Duodenal mucosa (tissue), 2 donors: Measurements from ENCODE around the gene BCKDHA.

Experiments used
- H3K27ac ChIP-seq: one replicate; pipeline ENCODE4 v1.7.0; 2013; ENCODE audit warnings: low read depth, low read length
- H3K27me3 ChIP-seq, 2 donors: one replicate each; pipeline ENCODE4 v1.7.0; 2013; ENCODE audit warnings: low read length in 2 of 2, control low read depth in 1 of 2; ENCODE audit not compliant: insufficient read depth in 2 of 2, control insufficient read depth in 1 of 2
- H3K36me3 ChIP-seq, 2 donors: one replicate each; pipeline ENCODE4 v1.7.0; 2013; ENCODE audit warnings: low read length in 2 of 2, control low read depth in 1 of 2; ENCODE audit not compliant: insufficient read depth in 2 of 2, control insufficient read depth in 1 of 2
- H3K4me1 ChIP-seq, 2 donors: one replicate each; pipeline ENCODE4 v1.7.0; 2013; ENCODE audit warnings: low read length in 2 of 2, control low read depth in 1 of 2; ENCODE audit not compliant: insufficient read depth in 2 of 2, control insufficient read depth in 1 of 2
- H3K4me3 ChIP-seq, 2 donors: one replicate each; pipeline ENCODE4 v1.7.0; 2013; ENCODE audit warnings: low read length in 2 of 2, low read depth in 1 of 2
- H3K9ac ChIP-seq, 2 donors: one replicate each; pipeline ENCODE4 v1.7.0; 2013; ENCODE audit warnings: low read length in 2 of 2, low read depth in 1 of 2
- H3K9me3 ChIP-seq, 2 donors: one replicate each; pipeline ENCODE4 v1.7.0; 2013; ENCODE audit warnings: low read length in 2 of 2, control low read depth in 1 of 2; ENCODE audit not compliant: control insufficient read depth in 1 of 2

Gene BCKDHA

GRCh38 chr19:41397086-41398049 lies at the start of gene BCKDHA, which contains the start of gene EXOSC5:
TSS of gene BCKDHA (plus strand) at chr19:41397818. CDS start at chr19:41397828, 10 bp downstream.
TSS of gene EXOSC5 (minus strand) at chr19:41397359. CDS start at chr19:41397328, 31 bp downstream.
- no peaks in the 10 kb centered on the region for H3K27me3 ChIP-seq
- H3K27ac ChIP-seq = peak within 1 kb of the TSS; percentile 74
- H3K9me3 ChIP-seq = no peaks in the 10 kb centered on the region
- H3K36me3 ChIP-seq = peaks cover 0 to 3% of the 10 kb centered on the region in 2 donors
- H3K4me3 ChIP-seq = peak within 1 kb of the TSS; percentile 95 to 99
- peaks cover 15 to 28% of the 10 kb centered on the region in 2 donors for H3K4me1 ChIP-seq
- H3K9ac ChIP-seq = peak within 1 kb of the TSS; percentile 89 to 95

GRCh38 chr19:41350735-41351338 lies 46.8 kb upstream of the BCKDHA start:
- peak overlapping the region; percentile 61 to 74 for H3K9ac ChIP-seq
- peaks cover 0 to 4% of the 10 kb centered on the region in 2 donors for H3K36me3 ChIP-seq
- H3K9me3 ChIP-seq = no peaks in the 10 kb centered on the region
- peak overlapping the region; percentile 41 for H3K27ac ChIP-seq
- H3K4me3 ChIP-seq = peak overlapping the region; percentile 69 to 84
- peaks cover 4 to 25% of the 10 kb centered on the region in 2 donors for H3K27me3 ChIP-seq
- H3K4me1 ChIP-seq = peaks cover 7 to 45% of the 10 kb centered on the region in 2 donors

GRCh38 chr19:41351339-41352245 lies 46.0 kb upstream of the BCKDHA start:
- peak overlapping the region; percentile 61 to 74 for H3K9ac ChIP-seq
- H3K36me3 ChIP-seq = peaks cover 0 to 4% of the 10 kb centered on the region in 2 donors
- H3K27me3 ChIP-seq = peaks cover 4 to 25% of the 10 kb centered on the region in 2 donors
- H3K27ac ChIP-seq = peak overlapping the region; percentile 41
- peaks cover 7 to 45% of the 10 kb centered on the region in 2 donors for H3K4me1 ChIP-seq
- H3K9me3 ChIP-seq = no peaks in the 10 kb centered on the region
- H3K4me3 ChIP-seq = peak overlapping the region; percentile 69 to 84

- Histone ChIP-seq H3K27me3 (peaks cover 4 to 25% of the 10 kb centered on the region in 2 donors), H3K9me3 (no peaks in the 10 kb centered on the region), H3K27ac (no peak overlapping the region), H3K4me3 (peak overlapping the region; percentile 69 to 84), H3K9ac (peak overlapping the region; percentile 61 to 74), H3K4me1 (peaks cover 7 to 45% of the 10 kb centered on the region in 2 donors), H3K36me3 (peaks cover 0 to 4% of the 10 kb centered on the region in 2 donors)
These were observed 45.4 kb upstream of the BCKDHA start for GRCh38 chr19:41352279-41352608.

- Histone ChIP-seq H3K27me3 (peaks cover 4 to 25% of the 10 kb centered on the region in 2 donors), H3K4me3 (peak overlapping the region; percentile 69 to 84), H3K9me3 (no peaks in the 10 kb centered on the region), H3K9ac (peak overlapping the region; percentile 70 to 74), H3K4me1 (peaks cover 7 to 48% of the 10 kb centered on the region in 2 donors), H3K36me3 (peaks cover 0 to 4% of the 10 kb centered on the region in 2 donors), H3K27ac (peak overlapping the region; percentile 67)
These were observed 44.8 kb upstream of the BCKDHA start for GRCh38 chr19:41352609-41353465.

GRCh38 chr19:41353466-41354342 lies 43.9 kb upstream of the BCKDHA start, which contains the start of gene TGFB1:
TSS of gene TGFB1 (minus strand) at chr19:41353922. CDS start at chr19:41353044, 878 bp downstream.
- Histone ChIP-seq H3K9ac (peak within 1 kb of the TSS; percentile 70 to 74), H3K4me1 (peaks cover 7 to 47% of the 10 kb centered on the region in 2 donors)

GRCh38 chr19:41354343-41354953 lies 43.2 kb upstream of the BCKDHA start:
- H3K4me1 ChIP-seq = peaks cover 7 to 40% of the 10 kb centered on the region in 2 donors
- no peaks in the 10 kb centered on the region for H3K36me3 ChIP-seq
- no peak overlapping the region for H3K9ac ChIP-seq
- H3K9me3 ChIP-seq = no peaks in the 10 kb centered on the region
- peak overlapping the region; percentile 6 to 44 for H3K4me3 ChIP-seq
- H3K27me3 ChIP-seq = peaks cover 4 to 25% of the 10 kb centered on the region in 2 donors
- H3K27ac ChIP-seq = no peak overlapping the region

More at GRCh38 chr19:41353466-41354342, 43.9 kb upstream of the BCKDHA start, which contains the start of gene TGFB1:
- Histone ChIP-seq H3K27me3 (peaks cover 4 to 25% of the 10 kb centered on the region in 2 donors), H3K4me3 (peak within 1 kb of the TSS; percentile 69 to 84), H3K27ac (peak within 1 kb of the TSS; percentile 67), H3K9me3 (no peaks in the 10 kb centered on the region), H3K36me3 (no peaks in the 10 kb centered on the region)

- peaks cover 7 to 34% of the 10 kb centered on the region in 2 donors for H3K4me1 ChIP-seq
- no peak overlapping the region for H3K9ac ChIP-seq
- H3K4me3 ChIP-seq = no peak overlapping the region
- H3K36me3 ChIP-seq = no peaks in the 10 kb centered on the region
- no peaks in the 10 kb centered on the region for H3K9me3 ChIP-seq
- peaks cover 4 to 23% of the 10 kb centered on the region in 2 donors for H3K27me3 ChIP-seq
- no peak overlapping the region for H3K27ac ChIP-seq
These were observed 42.6 kb upstream of the BCKDHA start for GRCh38 chr19:41355035-41355434.
